ENCODE results near the gene BMP8B. TPM values are rescaled to one million over a fixed set of nuclear protein-coding genes. Genes with fewer than 3 reads are reported as not detected.
"Not testable (repeated sequence)": the region's sequence is repeated elsewhere in the genome, so short reads cannot be mapped to it uniquely, and the experiment has no call there.

The BMP8B gene
- total RNA-seq, 1 donor from 2014 or later: 0.33 TPM

DNA sequence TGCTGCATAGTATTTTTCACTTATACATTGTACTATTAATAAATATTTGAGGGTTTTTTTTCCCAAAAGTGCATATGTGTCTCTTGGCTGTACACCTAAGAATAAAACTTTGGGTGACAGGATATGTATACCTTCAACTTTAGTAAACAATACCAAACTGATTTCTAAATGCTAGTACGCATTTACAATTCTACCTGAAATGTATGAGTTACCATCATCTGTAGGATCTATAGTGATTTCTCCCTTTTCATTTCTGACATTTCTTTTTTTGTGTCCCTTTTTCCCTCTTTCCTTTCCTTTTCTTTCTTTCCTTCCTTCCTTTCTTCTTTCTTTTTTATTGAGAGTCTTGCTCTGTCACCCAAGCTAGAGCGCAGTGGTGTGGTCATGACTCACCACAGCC lies 16.7 kb upstream of the BMP8B start:
- TF ChIP-seq, protein P1, sequence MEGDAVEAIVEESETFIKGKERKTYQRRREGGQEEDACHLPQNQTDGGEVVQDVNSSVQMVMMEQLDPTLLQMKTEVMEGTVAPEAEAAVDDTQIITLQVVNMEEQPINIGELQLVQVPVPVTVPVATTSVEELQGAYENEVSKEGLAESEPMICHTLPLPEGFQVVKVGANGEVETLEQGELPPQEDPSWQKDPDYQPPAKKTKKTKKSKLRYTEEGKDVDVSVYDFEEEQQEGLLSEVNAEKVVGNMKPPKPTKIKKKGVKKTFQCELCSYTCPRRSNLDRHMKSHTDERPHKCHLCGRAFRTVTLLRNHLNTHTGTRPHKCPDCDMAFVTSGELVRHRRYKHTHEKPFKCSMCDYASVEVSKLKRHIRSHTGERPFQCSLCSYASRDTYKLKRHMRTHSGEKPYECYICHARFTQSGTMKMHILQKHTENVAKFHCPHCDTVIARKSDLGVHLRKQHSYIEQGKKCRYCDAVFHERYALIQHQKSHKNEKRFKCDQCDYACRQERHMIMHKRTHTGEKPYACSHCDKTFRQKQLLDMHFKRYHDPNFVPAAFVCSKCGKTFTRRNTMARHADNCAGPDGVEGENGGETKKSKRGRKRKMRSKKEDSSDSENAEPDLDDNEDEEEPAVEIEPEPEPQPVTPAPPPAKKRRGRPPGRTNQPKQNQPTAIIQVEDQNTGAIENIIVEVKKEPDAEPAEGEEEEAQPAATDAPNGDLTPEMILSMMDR (IDR thresholded peaks at IDR 0.05; ENCODE audit: borderline replicate concordance): no peak
- Histone ChIP-seq H3K9me3 (replicated peaks) (peaks cover 17% of the 10 kb centered on the region), H3K4me1 (no peaks in the 10 kb centered on the region), H3K27me3 (ENCODE audit: low read depth) (no peaks in the 10 kb centered on the region), H3K36me3 (no peaks in the 10 kb centered on the region), H3K4me3 (no peak overlapping the region), H3K27ac (replicated peaks) (no peak overlapping the region)
- intact Hi-C loops (cut with micrococcal nuclease): no loop called here
- no peak for DNase-seq

DNA sequence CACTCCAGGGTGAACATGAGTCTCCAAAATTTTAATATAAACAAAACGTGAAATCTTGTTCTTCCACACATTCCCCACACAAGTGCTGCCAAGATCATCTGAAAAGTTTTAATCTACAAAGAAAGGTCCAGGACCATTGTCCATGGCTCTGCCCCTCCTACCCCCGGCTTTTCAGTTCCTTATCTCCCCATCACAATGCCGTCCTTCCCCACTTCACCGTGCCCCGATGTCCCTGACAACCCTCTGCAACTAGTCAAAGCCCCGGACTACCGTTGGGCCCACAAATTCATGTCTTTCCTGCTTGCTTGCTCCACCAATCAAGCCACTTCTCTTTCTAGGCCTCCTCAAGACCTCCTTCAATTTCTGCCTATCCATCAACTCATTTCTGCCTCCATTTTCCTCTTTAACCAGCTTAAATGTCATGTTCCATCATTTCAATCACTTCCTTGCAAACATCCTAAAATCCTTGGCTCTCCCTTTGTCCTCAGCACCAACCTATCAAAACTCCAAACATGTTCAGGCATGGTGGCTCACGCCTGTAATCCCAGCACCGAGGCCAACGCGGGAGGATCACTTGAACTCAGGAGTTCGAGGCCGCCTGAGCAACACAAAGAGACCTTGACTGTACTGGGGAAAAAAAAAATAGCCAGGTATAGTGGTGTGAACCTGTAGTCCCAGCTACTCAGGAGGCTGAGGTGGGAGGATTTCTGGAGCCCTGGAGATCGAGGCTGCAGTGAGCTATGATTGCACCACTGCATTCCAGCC lies 14.0 kb upstream of the BMP8B start:
- intact Hi-C loops (cut with micrococcal nuclease): no loop called here
- Histone ChIP-seq H3K4me3 (no peak overlapping the region), H3K36me3 (no peaks in the 10 kb centered on the region), H3K27ac (replicated peaks) (no peak overlapping the region), H3K27me3 (ENCODE audit: low read depth) (no peaks in the 10 kb centered on the region), H3K9me3 (replicated peaks) (peaks cover 17% of the 10 kb centered on the region), H3K4me1 (no peaks in the 10 kb centered on the region)
- DNase-seq: no peak
- TF ChIP-seq, protein P1 (IDR thresholded peaks at IDR 0.05; ENCODE audit: borderline replicate concordance): no peak

DNA sequence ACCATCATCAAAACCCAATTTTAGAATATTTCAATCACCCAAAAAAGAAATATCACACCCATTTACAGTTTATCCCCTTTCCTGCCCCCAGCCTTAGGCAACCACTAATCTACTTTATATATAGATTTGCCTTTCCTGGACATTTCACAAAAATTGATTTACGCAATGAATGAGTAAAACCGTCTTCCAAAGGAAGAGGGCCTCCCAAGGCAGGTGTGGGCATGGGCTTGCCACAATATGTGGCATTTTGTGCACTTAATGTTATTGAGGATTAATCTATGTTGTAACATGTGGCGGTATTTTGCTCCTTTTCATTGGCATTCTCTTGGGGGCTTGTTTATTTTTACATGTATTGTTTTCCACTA lies 11.8 kb upstream of the BMP8B start:
- intact Hi-C loops (cut with micrococcal nuclease): no loop called here
- Histone ChIP-seq H3K4me1 (no peaks in the 10 kb centered on the region), H3K36me3 (no peaks in the 10 kb centered on the region), H3K4me3 (no peak overlapping the region), H3K9me3 (replicated peaks) (peaks cover 11% of the 10 kb centered on the region), H3K27me3 (ENCODE audit: low read depth) (peaks cover 5% of the 10 kb centered on the region), H3K27ac (replicated peaks) (no peak overlapping the region)
- DNase-seq: no peak
- TF ChIP-seq, protein P1 (IDR thresholded peaks at IDR 0.05; ENCODE audit: borderline replicate concordance): no peak

DNA sequence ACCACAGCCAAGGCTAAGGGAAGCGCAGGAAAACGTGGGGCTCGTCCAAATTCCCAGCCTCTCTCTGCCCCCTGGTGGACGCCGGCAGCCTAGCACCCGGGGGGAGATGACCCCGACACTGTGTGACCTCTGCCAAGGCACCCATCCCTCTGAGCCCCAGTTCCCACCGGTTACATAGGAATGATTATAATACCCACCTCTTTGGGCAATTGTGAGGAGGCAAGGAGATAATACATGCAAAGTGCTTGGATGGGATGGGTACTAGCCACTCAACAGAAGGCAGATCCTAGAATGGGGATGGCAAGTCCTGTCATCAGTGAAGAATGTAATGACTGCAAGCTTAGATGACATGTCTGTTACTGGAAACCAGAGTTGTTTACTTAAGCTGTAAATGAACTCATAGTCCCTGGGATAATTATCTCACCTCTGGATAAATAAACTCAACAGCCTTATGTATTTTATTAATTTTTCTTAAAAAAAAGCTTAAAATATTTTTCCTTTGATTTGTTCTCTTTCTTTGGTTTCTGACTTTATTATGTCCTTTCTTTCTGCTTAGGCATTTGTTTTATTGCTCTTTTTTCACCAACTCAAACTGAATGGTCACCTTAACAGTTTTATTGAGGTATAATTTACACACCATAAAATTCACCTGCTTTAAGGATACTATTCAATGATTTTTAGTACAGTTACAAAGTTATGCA lies 11.3 kb upstream of the BMP8B start:
- no peaks in the 10 kb centered on the region for H3K4me1 ChIP-seq
- H3K27me3 ChIP-seq (ENCODE audit: low read depth): peaks cover 5% of the 10 kb centered on the region
- H3K9me3 ChIP-seq (replicated peaks): peaks cover 6% of the 10 kb centered on the region
- DNase-seq: peak; percentile 64
- H3K4me3 ChIP-seq: no peak overlapping the region
- H3K27ac ChIP-seq (replicated peaks): no peak overlapping the region
- H3K36me3 ChIP-seq: no peaks in the 10 kb centered on the region
- TF ChIP-seq, protein P1 (IDR thresholded peaks at IDR 0.05; ENCODE audit: borderline replicate concordance): peak; percentile 73
- intact Hi-C loops (cut with micrococcal nuclease): no loop called here

DNA sequence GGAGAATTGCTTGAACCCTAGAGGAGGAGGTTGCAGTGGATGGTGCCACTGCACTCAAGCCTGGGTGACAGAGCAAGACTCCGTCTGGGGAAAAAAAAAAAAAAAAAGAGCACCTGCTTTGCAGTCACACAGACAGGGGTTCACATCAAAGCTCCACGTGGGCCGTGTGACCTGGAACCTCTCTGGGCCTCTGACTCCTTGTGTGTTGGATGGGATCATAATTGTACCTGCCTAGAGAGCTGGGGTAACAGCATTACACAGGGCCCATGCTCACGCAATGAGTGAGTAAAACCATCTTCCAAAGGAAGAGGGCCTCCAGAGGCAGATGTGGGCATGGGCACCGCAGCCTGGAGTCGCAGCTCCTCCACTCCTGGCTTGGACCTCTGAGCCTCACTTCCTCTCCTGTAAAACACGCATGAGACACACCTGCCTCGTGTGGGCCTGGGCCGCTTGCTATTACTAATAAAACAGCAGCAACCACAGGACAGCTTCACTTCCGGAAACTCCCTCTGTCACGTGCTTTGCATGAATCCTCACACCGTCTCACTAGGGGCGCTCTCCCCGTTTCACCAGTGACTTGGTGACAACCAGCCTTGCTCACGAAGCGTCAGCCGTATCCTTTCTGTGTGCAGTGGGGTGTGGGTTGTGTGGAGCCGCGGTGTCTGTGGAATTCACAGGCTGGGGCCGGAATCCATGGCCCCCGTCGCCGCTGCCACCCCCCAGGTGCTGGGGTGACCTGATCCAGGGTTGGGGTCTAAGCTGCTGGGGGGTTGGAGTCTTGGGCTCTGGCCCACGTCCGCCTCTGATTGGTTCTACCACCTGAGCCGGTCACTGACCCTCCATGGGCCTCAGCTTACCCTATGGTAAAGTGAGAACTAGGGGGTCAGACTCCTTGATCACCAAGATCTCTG lies 10.4 kb upstream of the BMP8B start:
- H3K4me3 ChIP-seq; H3K9me3 ChIP-seq (replicated peaks); H3K27ac ChIP-seq (replicated peaks); intact Hi-C loops (cut with micrococcal nuclease); H3K36me3 ChIP-seq; H3K4me1 ChIP-seq: not testable (repeated sequence)
- peak; percentile 36 for DNase-seq
- H3K27me3 ChIP-seq (ENCODE audit: low read depth): peaks cover 11% of the 10 kb centered on the region

Measured in left ventricle myocardium inferior (tissue), 1 donor.